DND-41 (cell line): Measurements from ENCODE around the gene TRH.

Experiments
- ATAC-seq: fragments of 200-7000 bp; cut with Tn5 transposase; 3 replicates; pipeline ENCODE4 v1.9.1; 2021; ENCODE audit warnings: low read depth; ENCODE audit not compliant: insufficient read depth
- DNase-seq: peaks from one replicate; pipeline ENCODE4 v3.0.0-alpha.2; 2020
- H2AFZ ChIP-seq: 2 replicates; pipeline ENCODE4 v1.6.0; 2012; ENCODE audit warnings: low read depth, low read length
- H3K27ac ChIP-seq: 2 replicates; pipeline ENCODE4 v1.5.1; 2012; ENCODE audit warnings: low read length, inconsistent platforms
- H3K27me3 ChIP-seq: fragments of 200-600 bp; sonication (generic); 2 replicates; pipeline ENCODE4 v1.6.0; 2012; ENCODE audit warnings: low read length, mild to moderate bottlenecking, inconsistent platforms; ENCODE audit not compliant: insufficient read depth, poor library complexity
- H3K36me3 ChIP-seq: 2 replicates; pipeline ENCODE4 v1.5.1; 2012; ENCODE audit warnings: low read length, inconsistent platforms; ENCODE audit not compliant: insufficient read depth
- H3K4me1 ChIP-seq: 2 replicates; pipeline ENCODE4 v1.5.1; 2012; ENCODE audit warnings: mild to moderate bottlenecking, low read length; ENCODE audit not compliant: insufficient read depth
- H3K4me2 ChIP-seq: 2 replicates; pipeline ENCODE4 v1.6.0; 2012; ENCODE audit warnings: mild to moderate bottlenecking, moderate library complexity, low read length, inconsistent platforms; ENCODE audit not compliant: insufficient read depth
- H3K4me3 ChIP-seq, 2 experiments: fragments of 200-600 bp in 1 of 2; shearing (Covaris generic) in 1 of 2; 2 replicates each; pipeline ENCODE4 v1.5.1; 2012 to 2016; ENCODE audit warnings: inconsistent platforms in 2 of 2, low read length in 2 of 2, mild to moderate bottlenecking in 2 of 2, low read depth in 1 of 2, moderate library complexity in 1 of 2
- H3K79me2 ChIP-seq: 2 replicates; pipeline ENCODE4 v1.6.0; 2012; ENCODE audit warnings: low read length, inconsistent platforms; ENCODE audit not compliant: insufficient read depth
- H3K9ac ChIP-seq: 2 replicates; pipeline ENCODE4 v1.6.0; 2012; ENCODE audit warnings: low read depth, mild to moderate bottlenecking, inconsistent platforms, low read length, moderate library complexity
- H3K9me3 ChIP-seq: 2 replicates; pipeline ENCODE4 v1.5.1; 2012; ENCODE audit warnings: low read length, moderate library complexity, mild to moderate bottlenecking, inconsistent platforms; ENCODE audit not compliant: insufficient read depth, severe bottlenecking
- H4K20me1 ChIP-seq: 2 replicates; pipeline ENCODE4 v1.6.0; 2012; ENCODE audit warnings: low read length; ENCODE audit not compliant: insufficient read depth
- CTCF ChIP-seq: IDR thresholded peaks from 2 replicates; pipeline ENCODE4 v1.5.1; 2012; ENCODE audit warnings: borderline replicate concordance, low read length, moderate library complexity, mild to moderate bottlenecking; ENCODE audit not compliant: poor library complexity, severe bottlenecking; ENCODE audit errors: extremely low read depth
- EZH2 ChIP-seq: IDR thresholded peaks from 3 replicates; pipeline ENCODE4 v1.6.1; 2012; ENCODE audit warnings: borderline replicate concordance, low read depth, mild to moderate bottlenecking, moderate library complexity, low read length, inconsistent platforms; ENCODE audit not compliant: severe bottlenecking

The TRH gene

GRCh38 chr3:129975705-129976048, 1.2 kb downstream of the TRH start:
- no peaks in the 10 kb centered on the region for H3K27me3 ChIP-seq
- no peak for DNase-seq
- TF ChIP-seq EZH2 (no peak), CTCF (no peak)

GRCh38 chr3:129976286-129976685, 1.8 kb downstream of the TRH start:
- Histone ChIP-seq H3K27me3 (no peaks in the 10 kb centered on the region), H4K20me1 (no peaks in the 10 kb centered on the region), H3K4me1 (no peaks in the 10 kb centered on the region), H2AFZ (no peak overlapping the region), H3K9ac (no peak overlapping the region), H3K4me3 (no peak overlapping the region), H3K27ac (no peak overlapping the region), H3K79me2 (no peaks in the 10 kb centered on the region), H3K4me2 (no peak overlapping the region), H3K9me3 (no peaks in the 10 kb centered on the region), H3K36me3 (no peaks in the 10 kb centered on the region)
- ATAC-seq (no peak), DNase-seq (no peak)
- TF ChIP-seq CTCF = no peak
- TF ChIP-seq EZH2 = no peak

More at GRCh38 chr3:129975705-129976048, 1.2 kb downstream of the TRH start:
- H3K4me1 ChIP-seq = no peaks in the 10 kb centered on the region
- H3K4me2 ChIP-seq = no peak overlapping the region
- no peak overlapping the region for H3K27ac ChIP-seq
- no peak overlapping the region for H3K9ac ChIP-seq
- H3K79me2 ChIP-seq = no peaks in the 10 kb centered on the region
- H3K36me3 ChIP-seq = no peaks in the 10 kb centered on the region
- H2AFZ ChIP-seq = no peak overlapping the region
- no peaks in the 10 kb centered on the region for H3K9me3 ChIP-seq
- H3K4me3 ChIP-seq = no peak overlapping the region
- no peak for ATAC-seq
- H4K20me1 ChIP-seq = no peaks in the 10 kb centered on the region

- Histone ChIP-seq H3K79me2 (no peaks in the 10 kb centered on the region), H3K27me3 (no peaks in the 10 kb centered on the region), H3K9me3 (no peaks in the 10 kb centered on the region), H3K4me3 (no peak overlapping the region), H2AFZ (no peak overlapping the region), H3K9ac (no peak overlapping the region), H3K36me3 (no peaks in the 10 kb centered on the region), H4K20me1 (no peaks in the 10 kb centered on the region), H3K27ac (no peak overlapping the region), H3K4me1 (no peaks in the 10 kb centered on the region), H3K4me2 (no peak overlapping the region)
- TF ChIP-seq EZH2 = no peak
- TF ChIP-seq CTCF = no peak
- ATAC-seq (no peak), DNase-seq (no peak)
Measured at GRCh38 chr3:129978123-129978522, 3.6 kb downstream of the TRH start.

GRCh38 chr3:129979905-129980304, 5.4 kb downstream of the TRH start:
- Histone ChIP-seq H3K9me3 (no peaks in the 10 kb centered on the region), H3K79me2 (no peaks in the 10 kb centered on the region), H3K36me3 (no peaks in the 10 kb centered on the region), H3K4me3 (no peak overlapping the region), H3K27me3 (no peaks in the 10 kb centered on the region), H4K20me1 (no peaks in the 10 kb centered on the region), H3K27ac (no peak overlapping the region), H2AFZ (no peak overlapping the region; the same call in 1 of the 2 replicates), H3K4me1 (no peaks in the 10 kb centered on the region), H3K9ac (no peak overlapping the region), H3K4me2 (no peak overlapping the region)
- TF ChIP-seq EZH2 (no peak), CTCF (no peak)
- ATAC-seq = peak; percentile 55; the same call in 2 of the 3 replicates
- DNase-seq = no peak
